ENCODE data around the gene PRCP. TPM values are rescaled to one million over a fixed set of nuclear protein-coding genes. Genes with fewer than 3 reads are reported as not detected.

The PRCP gene
- total RNA-seq, 1 donor from 2014 or later: 66.3 TPM

DNA sequence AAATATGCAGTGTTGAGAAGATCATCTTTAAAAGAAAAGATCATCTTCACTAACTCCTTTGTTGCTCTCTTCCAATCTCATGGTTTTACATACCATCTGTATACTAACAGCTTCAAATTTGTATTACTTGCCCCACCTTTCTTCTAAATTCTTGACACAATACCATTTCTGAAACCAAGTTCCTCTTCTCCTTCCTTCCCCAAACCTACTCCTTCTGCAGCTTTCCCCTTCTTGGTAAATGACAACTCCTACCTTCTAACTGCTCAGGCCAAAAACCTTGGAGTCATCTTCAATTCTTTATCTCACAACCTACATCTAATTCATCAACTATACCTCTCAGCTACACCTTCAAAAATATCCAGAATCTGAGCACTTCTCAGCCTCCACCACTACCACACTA, 9.3 kb downstream of the PRCP start:
- H3K27ac Mint-ChIP-seq: no peak overlapping the region
- DNase-seq (ENCODE audit: low spot score, unreplicated experiment): no peak
- TF ChIP-seq, protein P1, sequence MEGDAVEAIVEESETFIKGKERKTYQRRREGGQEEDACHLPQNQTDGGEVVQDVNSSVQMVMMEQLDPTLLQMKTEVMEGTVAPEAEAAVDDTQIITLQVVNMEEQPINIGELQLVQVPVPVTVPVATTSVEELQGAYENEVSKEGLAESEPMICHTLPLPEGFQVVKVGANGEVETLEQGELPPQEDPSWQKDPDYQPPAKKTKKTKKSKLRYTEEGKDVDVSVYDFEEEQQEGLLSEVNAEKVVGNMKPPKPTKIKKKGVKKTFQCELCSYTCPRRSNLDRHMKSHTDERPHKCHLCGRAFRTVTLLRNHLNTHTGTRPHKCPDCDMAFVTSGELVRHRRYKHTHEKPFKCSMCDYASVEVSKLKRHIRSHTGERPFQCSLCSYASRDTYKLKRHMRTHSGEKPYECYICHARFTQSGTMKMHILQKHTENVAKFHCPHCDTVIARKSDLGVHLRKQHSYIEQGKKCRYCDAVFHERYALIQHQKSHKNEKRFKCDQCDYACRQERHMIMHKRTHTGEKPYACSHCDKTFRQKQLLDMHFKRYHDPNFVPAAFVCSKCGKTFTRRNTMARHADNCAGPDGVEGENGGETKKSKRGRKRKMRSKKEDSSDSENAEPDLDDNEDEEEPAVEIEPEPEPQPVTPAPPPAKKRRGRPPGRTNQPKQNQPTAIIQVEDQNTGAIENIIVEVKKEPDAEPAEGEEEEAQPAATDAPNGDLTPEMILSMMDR (IDR thresholded peaks at IDR 0.05; ENCODE audit: unreplicated experiment): no peak
- no peak overlapping the region for H3K4me3 Mint-ChIP-seq (ENCODE audit: low read depth)
- peaks cover 4% of the 10 kb centered on the region for H3K4me1 Mint-ChIP-seq (ENCODE audit: low read depth)
- no peaks in the 10 kb centered on the region for H3K27me3 Mint-ChIP-seq
- no peaks in the 10 kb centered on the region for H3K36me3 Mint-ChIP-seq (ENCODE audit: insufficient read depth)
- H3K9me3 Mint-ChIP-seq (ENCODE audit: low read depth): no peaks in the 10 kb centered on the region

DNA sequence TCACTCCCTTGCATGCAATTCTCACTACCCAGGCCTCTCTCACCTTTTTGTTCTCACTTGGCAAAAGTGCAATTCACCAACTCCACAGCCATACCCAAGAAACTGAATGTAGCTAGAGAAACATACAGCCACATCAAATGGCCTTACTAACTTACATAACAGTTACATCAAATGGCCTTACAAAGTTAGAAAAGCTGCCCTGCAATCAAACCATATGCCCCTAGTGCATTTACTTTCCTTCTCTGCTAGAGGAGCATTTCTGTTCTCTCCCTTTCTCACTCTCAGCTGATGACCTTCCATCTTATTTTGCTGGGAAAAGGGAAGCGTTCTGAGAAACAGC, 10.3 kb downstream of the PRCP start:
- H3K36me3 Mint-ChIP-seq (ENCODE audit: insufficient read depth): no peaks in the 10 kb centered on the region
- TF ChIP-seq, protein P1 (IDR thresholded peaks at IDR 0.05; ENCODE audit: unreplicated experiment): no peak
- H3K9me3 Mint-ChIP-seq (ENCODE audit: low read depth): no peaks in the 10 kb centered on the region
- DNase-seq (ENCODE audit: low spot score, unreplicated experiment): no peak
- H3K27ac Mint-ChIP-seq: no peak overlapping the region
- H3K4me1 Mint-ChIP-seq (ENCODE audit: low read depth): no peaks in the 10 kb centered on the region
- H3K27me3 Mint-ChIP-seq: no peaks in the 10 kb centered on the region
- H3K4me3 Mint-ChIP-seq (ENCODE audit: low read depth): no peak overlapping the region

DNA sequence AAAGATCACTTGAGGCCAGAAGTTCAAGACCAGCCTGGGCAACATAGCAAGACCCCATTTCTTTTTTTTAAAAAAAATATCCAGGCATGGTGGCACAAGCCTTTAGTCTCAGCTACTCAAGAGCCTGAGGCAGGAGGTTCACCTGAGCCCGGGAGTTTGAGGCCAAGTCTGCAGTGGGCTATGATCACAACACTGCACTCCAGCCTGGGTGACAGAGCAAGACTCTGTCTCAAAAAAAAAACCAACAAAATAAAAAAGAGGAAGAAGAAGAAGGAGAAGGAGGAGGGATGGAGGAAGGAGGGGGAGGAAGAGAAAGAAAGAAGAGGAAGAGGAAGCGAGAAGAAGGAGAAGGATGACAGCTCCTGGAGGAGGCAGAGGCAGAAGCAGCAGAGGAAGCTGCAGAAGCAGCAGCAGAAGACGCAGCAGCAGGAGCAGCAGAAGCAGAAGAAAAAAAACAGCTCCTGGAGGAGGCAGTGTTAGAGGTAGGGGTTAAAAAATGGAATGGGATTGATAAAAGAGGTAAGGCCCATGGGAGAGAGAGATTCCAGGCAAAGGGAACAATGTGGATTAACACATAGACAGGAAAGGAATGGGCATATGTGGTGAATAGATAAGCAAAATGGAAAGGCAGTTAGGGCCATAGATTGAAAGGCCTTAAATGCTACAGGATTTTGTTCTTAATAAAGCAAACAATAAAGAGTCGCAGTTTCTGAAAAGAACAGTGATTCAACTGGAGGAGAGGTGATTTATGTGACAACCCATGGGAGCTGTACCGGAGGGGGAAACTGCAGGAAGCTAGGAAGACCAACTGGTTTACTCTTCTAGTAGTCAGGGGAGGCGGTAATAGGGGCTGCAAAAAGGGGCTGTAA, 10.9 kb downstream of the PRCP start:
- no peaks in the 10 kb centered on the region for H3K36me3 Mint-ChIP-seq (ENCODE audit: insufficient read depth)
- TF ChIP-seq, protein P1 (IDR thresholded peaks at IDR 0.05; ENCODE audit: unreplicated experiment): no peak
- no peak overlapping the region for H3K27ac Mint-ChIP-seq
- no peaks in the 10 kb centered on the region for H3K4me1 Mint-ChIP-seq (ENCODE audit: low read depth)
- no peak overlapping the region for H3K4me3 Mint-ChIP-seq (ENCODE audit: low read depth)
- H3K9me3 Mint-ChIP-seq (ENCODE audit: low read depth): no peaks in the 10 kb centered on the region
- H3K27me3 Mint-ChIP-seq: no peaks in the 10 kb centered on the region
- no peak for DNase-seq (ENCODE audit: low spot score, unreplicated experiment)

DNA sequence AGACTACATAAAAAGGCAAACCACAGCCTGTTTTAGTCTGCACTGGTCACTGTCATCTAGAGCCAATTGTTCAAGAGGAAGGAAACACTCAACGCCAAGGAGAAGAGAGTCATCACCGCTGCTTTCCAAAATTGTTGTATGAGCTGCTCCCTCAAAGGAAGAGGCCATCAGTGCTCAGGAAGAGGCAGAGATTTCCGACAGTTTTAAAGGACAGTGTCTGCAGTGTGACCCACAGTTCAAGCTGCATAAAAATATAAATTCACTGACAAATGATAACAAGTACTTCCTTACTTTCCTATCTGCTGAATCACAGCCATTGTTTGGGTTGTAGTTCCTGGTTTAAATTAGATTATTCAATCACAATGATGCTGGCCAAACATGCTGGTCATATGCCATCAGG, 16.4 kb downstream of the PRCP start:
- TF ChIP-seq, protein P1 (IDR thresholded peaks at IDR 0.05; ENCODE audit: unreplicated experiment): no peak
- H3K4me3 Mint-ChIP-seq (ENCODE audit: low read depth): no peak overlapping the region
- no peak overlapping the region for H3K27ac Mint-ChIP-seq
- no peak for DNase-seq (ENCODE audit: low spot score, unreplicated experiment)
- H3K36me3 Mint-ChIP-seq (ENCODE audit: insufficient read depth): peaks cover 27% of the 10 kb centered on the region
- peaks cover 16% of the 10 kb centered on the region for H3K9me3 Mint-ChIP-seq (ENCODE audit: low read depth)
- H3K27me3 Mint-ChIP-seq: no peaks in the 10 kb centered on the region
- H3K4me1 Mint-ChIP-seq (ENCODE audit: low read depth): no peaks in the 10 kb centered on the region

DNA sequence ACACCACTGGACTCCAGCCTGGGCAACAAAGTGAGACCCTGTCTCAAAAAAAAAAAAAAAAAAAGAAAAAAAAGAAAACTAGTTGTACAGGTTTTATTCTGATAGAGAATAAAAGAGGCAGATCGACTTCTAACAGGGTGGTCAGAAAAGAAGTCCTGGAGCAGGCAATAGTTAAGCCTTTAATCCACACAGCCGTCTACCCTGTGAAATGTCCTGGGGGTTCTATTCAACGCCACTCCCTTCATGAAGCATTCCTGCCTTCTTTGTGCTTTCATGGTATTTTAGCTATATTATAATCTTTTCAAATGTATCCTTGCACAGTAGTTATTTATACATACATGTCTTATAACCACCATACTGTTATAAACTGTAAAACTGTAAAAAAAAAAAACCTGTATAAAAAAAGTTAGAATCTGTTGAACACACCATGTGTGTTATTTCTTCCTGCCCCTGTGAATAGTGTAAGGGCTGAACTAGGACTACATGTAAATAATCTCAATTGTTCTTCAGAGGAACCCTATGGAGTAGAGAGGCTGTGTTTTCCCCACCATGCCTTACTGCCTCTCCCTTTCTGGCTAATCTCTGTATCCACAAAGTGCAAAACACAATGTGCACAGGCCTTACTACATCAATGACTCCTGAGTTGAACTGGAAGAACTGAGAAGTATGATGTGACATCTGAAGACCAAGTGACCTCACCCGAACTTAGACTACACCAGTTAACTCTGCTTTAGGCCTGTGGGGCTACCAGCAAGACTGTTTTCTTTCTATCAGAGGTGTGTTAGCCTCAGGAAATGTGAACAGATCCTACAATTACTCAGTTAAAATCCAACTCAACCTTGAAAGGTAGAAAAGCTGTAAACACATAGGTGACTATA, 25.3 kb downstream of the PRCP start:
- Mint-ChIP-seq H3K27ac (no peak overlapping the region), H3K9me3 (ENCODE audit: low read depth) (peaks cover 16% of the 10 kb centered on the region), H3K27me3 (no peaks in the 10 kb centered on the region)

More for the DNA sequence above, 25.3 kb downstream of the PRCP start:
- Mint-ChIP-seq H3K4me1 (ENCODE audit: low read depth) (no peaks in the 10 kb centered on the region), H3K4me3 (ENCODE audit: low read depth) (no peak overlapping the region), H3K36me3 (ENCODE audit: insufficient read depth) (peaks cover 28% of the 10 kb centered on the region)
- no peak for DNase-seq (ENCODE audit: low spot score, unreplicated experiment)
- TF ChIP-seq, protein P1 (IDR thresholded peaks at IDR 0.05; ENCODE audit: unreplicated experiment): no peak
